Measurements from ENCODE around the gene MFSD6L.

DNA sequence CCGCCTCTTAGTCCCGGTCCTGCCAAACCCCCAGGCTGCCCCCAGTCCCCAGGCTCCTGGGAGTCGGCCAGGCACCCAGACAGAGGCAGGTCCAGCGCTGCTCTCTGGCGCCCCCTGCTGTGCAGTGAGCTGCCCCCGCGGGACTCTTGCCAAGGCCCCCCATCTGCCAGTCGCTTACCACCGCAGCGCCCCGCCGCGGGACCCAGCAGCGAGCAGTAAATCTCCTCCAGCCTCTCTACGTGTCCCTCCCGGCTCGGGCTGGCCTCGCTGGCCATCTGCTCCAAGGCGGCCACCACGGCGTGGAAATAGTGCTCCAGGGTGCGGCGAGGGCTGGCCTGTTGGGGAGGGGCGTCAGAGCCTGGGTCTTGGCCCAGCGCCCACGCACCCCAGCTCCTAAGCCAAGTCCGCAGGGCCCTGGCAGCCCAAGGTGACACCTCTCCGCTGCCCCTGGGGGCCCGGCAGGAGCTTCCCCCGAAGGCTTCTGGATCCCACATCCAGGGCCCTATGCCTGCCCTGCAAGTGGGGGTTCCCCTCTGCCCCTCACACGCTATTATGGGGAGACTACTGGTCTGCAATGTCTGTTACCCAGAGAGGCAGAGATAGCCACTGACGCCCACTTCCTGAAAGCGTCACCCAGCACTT, 33.7 kb upstream of the MFSD6L start:
- TF ChIP-seq, protein P1, sequence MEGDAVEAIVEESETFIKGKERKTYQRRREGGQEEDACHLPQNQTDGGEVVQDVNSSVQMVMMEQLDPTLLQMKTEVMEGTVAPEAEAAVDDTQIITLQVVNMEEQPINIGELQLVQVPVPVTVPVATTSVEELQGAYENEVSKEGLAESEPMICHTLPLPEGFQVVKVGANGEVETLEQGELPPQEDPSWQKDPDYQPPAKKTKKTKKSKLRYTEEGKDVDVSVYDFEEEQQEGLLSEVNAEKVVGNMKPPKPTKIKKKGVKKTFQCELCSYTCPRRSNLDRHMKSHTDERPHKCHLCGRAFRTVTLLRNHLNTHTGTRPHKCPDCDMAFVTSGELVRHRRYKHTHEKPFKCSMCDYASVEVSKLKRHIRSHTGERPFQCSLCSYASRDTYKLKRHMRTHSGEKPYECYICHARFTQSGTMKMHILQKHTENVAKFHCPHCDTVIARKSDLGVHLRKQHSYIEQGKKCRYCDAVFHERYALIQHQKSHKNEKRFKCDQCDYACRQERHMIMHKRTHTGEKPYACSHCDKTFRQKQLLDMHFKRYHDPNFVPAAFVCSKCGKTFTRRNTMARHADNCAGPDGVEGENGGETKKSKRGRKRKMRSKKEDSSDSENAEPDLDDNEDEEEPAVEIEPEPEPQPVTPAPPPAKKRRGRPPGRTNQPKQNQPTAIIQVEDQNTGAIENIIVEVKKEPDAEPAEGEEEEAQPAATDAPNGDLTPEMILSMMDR (IDR thresholded peaks at IDR 0.05; ENCODE audit: borderline replicate concordance, extremely low read depth, low read length, poor library complexity, severe bottlenecking) = peak; percentile 68
- TF ChIP-seq EZH2 (IDR thresholded peaks at IDR 0.05; ENCODE audit: borderline replicate concordance, low read depth, low read length, severe bottlenecking) = no peak
